SKM-1 (cell line): Measurements from ENCODE around the gene TBC1D32.
"Not testable (repeated sequence)": the region's sequence is repeated elsewhere in the genome, so short reads cannot be mapped to it uniquely, and the experiment has no call there.

ENCODE experiments used
- DNase-seq: peaks from one replicate; lab custom pipeline; 2025; ENCODE audit not compliant: unreplicated experiment; lab: John Stamatoyannopoulos, UW

The TBC1D32 gene

DNA sequence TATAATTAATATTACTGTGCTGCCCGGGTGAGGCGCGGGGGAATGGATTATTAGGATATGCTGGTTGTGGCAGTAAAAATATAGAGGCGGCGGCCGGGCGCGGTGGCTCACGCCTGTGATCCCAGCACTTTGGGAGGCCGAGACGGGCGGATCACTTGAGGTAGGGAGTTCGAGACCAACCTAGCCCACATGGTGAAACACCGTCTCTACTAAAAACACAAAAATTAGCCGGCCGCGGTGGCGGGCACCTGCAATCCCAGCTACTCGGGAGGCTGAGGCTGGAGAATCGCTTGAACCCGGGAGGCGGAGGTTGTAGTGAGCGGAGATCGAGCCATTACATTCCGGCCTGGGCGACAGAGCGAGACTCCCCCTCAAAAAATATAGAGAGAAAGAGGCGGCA lies 586 bp downstream of the TBC1D32 start:
- not testable (repeated sequence) for DNase-seq

DNA sequence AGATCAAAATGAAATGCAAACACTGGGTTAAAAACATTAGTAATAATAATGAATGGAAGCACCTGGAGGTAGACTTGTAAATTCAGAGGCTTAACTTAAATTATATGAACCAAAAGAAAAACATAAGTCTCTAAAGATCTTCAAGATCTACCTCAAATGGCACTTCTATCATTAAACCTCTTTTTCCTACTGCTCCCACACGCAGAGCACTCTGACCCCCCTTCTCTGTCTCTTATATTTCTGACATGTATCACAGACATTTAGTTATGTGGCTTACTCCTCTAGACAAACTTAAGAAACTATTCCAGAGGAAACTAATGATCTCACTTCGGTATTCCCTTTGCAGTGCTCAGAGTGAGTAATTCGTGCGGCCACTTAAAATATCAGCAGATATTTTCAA lies 1.1 kb downstream of the TBC1D32 start:
- DNase-seq: no peak

DNA sequence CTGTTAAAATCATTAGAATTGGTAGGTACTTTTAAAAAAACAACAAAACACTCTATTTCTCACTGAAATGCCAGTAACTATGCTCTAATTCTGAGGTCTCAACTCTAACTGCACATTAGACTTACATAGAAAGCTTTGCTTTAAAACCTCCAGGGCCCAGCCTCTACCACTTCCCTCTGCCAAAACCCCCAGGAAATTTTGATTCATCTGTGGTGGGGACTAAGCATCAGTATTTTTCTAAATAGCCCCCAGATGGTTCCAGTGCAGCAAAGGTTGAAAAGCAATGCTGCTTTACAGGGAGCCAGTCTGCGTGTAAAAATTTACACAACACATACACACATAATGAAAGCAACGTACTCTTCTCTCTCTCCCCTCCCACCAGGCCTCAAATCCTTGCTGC lies 3.8 kb downstream of the TBC1D32 start:
- DNase-seq: no peak

DNA sequence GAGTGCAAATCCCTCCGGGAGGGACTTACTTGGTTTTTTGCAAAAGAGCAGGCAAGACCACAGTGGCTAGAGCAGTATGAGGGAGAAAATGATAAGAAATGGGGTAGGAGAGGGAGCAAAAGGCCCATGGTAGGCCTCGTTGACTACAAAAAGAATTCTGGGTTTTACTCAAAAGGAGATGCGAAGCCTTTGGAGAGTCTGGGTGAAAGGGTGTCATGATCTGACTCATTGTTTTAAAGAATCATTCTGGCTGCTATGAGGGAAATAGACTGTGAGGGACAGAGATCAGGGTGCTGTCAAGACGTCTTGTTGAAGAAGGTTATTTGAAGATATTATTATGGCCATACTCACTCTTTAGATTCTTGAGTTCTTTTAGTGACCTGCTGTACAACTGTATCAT lies 13.0 kb downstream of the TBC1D32 start:
- no peak for DNase-seq

DNA sequence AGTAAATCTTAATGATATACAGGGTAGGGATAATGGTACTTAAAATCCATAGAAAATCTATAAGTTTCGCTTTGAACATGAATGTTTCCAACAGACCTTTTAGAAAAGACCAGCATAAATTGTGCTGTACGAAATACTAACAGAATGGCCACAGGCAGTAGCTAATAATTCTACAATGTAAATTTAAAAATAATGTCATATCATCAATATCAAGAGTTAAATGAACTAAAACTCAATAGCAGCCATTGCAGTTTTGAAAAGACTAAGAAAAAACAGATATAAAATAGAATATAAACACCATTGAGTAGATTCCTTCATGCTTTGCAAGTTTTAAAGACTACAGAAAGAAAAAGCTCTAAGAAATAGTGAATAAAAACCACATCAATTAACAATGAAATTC lies 14.7 kb downstream of the TBC1D32 start:
- DNase-seq: no peak

DNA sequence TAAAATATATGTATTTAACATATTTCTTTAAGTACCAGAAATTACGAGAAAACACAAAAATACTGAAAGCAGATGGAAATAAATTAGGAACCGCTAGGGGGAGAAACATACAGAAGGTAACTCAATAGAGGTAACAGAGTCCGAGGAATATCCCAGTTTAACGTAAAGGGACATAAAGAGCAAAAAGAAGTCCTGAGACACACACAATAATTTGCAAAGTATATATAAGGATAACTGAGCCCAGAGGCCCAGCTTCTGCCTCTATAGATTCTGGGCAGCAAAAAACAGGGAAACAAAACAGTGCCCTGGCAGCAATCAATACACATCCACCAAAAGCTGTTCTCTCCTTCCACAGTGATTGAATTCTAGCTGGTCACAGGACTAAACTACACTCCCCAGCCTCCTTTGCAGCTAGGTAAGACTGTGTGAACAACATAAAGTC lies 15.1 kb downstream of the TBC1D32 start:
- no peak for DNase-seq

DNA sequence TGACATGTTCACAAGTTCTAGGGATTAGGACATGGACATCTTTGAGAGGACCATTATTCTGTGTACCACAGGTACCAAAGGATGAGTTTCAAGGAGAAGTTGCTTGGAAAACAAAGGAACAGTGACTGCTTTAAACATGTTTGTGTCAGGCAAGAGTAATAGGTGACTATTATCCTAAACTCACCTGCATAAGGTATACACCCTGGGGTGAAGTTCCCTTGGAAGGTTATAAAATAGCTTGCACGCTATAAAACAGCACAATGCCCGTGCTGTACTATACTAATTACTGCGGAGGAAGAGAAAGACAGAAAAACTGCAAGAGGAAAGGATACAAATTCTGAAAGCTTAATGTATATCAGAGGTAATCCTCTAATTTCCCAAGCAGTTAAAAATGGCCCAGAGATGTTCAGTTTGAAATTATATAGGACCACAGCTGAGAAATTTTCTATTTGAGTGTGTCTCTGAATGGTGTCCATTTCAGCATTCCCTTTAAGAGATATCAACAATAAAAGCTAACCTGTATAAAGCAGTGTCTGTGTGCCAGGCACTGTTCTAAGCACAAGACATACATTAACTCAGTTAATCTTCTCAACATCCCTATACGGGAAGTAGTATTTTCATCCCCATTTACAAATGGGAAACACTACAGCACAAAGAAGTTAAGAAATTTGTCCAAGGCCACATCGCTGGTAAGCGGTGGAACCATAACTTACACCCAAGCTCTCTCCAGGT lies 19.7 kb downstream of the TBC1D32 start:
- no peak for DNase-seq

DNA sequence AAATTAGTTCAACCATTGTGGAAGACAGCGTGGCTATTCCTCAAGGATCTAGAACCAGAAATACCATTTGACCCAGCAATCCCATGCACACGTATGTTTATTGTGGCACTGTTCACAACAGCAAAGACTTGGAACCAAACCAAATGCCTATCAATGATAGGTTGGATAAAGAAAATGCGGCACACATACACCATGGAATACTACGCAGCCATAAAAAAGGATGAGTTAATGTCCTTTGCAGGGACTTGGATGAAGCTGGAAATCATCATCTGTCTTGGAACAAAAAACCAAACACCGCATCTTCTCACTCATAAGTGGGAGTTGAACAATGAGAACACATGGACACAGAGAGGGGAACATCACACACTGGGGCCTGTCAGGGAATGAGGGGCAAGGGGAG lies 22.5 kb downstream of the TBC1D32 start:
- not testable (repeated sequence) for DNase-seq

DNA sequence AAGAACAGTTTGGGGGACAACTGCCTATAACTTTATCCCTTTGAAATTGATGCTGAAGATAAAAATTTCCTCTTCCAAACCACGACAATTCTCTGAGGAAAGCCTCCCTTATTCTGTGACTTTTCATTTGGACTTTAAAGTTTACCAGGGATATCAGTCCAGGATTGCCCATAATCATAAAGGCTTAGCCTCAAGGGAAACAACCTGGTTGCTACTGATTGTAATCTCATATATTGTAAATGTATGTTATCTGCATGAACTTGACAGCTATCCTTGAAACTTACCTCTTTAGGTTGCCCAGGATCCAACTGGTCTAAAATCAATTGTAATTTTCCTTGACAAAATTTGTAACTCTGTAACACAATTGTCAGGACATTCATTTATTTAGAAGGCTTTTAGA lies 23.8 kb downstream of the TBC1D32 start:
- no peak for DNase-seq

DNA sequence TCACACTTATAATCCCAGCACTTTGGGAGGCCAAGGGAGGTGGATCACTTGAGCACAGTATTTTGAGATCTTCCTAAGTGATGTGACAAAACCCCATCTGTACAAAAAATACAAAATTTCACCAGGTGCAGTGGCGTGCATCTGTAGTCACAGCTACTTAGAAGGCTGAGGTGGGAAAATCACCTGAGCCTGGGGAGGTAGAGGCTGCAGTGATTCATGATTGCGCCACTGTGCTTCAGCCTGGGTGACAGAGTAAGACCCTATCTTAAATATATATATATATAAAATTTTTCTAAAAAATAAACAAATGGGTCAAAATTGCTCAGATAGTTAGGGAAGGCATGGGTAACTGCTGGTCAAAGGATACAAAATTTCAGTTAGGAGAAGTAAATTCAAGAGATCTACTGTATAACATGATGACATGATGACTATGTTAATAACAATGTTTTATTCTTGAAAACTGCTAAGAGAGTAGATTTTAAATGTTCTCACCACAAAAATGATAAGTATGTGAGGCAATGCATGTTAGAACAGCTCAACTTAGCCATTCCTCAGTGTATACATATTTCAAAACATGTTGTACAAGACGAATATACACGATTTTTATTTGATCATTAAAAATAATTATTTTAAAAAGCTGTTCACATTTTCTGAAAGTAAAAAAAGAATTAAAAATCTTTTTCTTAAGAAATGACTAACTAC lies 24.4 kb downstream of the TBC1D32 start:
- DNase-seq: no peak

DNA sequence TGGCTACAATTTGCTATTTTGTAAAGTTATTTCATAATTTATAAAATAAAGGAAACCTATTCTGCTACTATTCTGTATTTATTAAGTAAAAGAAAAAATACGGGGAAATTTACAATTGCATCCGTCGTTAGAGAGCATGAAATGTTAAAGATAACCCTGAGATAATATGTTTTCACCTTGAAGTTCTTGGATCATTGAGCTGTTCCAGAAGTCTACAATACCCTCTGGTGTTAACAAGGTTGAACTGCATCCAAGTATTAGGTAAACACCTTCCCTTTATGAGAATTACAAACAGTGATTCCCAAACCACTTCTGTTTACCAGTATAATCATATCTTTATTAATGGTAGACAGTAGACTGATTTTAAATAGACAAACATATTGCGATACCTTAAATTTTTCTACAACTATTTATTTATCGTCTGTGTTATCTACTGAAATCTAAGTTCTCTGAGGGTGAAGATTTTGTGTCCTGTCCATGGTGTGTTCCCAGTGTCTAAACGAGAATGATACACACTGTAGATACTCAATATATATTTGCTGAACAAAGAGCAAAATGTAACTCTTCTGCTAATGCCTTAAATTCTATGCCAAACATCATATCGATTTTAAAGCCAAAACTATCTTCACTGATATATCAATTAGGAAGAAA lies 28.2 kb downstream of the TBC1D32 start:
- peak; percentile 25 for DNase-seq

DNA sequence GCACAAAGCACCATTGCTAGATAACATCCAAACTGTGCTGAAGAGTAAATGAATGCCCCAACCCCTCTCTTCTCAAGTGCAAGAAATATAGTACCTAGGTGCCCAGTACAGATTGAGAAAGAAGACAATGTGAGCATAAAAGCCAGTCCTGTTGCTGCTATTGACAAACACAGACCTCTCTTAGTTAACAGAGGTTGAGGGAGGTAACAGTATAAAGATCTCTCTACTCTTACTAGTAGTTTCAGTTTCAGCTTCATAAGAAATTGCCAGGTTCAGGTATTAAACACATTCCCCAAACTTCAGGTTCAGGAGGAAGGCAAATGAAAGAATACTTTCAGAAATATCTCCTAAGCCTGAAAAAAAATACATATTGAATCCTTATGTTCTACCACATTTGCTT lies 31.4 kb downstream of the TBC1D32 start:
- no peak for DNase-seq

DNA sequence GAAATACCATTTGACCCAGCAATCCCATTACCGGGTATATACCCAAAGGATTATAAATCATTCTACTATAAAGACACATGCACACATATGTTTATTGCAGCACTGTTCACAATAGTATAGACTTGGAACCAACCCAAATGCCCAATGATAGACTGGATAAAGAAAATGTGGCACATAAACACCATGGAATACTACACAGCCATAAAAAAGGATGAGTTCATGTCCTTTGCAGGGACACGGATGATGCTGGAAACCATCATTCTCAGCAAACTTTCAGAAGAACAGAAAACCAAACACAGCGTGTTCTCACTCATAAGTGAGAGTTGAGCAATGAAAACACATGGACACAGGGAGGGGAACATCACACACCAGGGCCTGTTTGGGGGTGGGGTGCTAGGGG lies 33.1 kb downstream of the TBC1D32 start:
- DNase-seq: not testable (repeated sequence)

DNA sequence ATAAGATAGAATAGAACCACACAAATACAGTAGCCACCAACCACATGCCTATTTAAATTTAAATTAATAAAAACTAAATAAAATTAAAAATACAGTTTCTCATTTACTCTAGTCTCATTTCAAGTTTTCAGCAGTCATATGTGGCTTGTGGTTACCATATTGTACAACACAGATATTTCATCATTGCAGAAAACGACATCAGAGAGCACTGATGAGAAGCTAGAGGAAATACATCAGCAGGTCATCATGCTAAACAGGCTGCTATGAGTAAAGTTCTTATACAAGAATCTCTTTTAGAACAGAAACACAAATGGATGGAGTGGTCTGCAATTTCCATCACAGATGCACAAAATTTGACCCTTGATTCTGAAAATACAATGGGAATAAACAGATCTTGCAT lies 36.6 kb downstream of the TBC1D32 start:
- peak; percentile 62 for DNase-seq

DNA sequence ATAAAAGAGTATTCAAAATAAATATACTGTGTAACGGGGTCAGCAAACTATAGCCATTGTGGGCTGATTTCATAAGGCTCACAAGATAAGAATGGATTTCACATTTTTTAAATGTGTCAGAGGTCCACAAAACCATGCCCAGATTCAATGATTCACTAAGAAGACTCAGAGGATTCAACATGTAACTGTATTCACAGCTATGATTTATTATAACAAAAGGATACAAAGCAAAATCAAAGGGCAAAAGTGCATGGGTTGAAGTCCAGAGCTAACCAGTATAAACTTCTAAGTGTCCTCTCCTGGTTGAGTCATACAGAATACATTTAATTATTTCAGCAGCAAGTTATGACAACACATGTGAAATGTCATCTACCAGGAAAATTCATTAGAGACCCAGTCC lies 49.2 kb downstream of the TBC1D32 start:
- DNase-seq: no peak

DNA sequence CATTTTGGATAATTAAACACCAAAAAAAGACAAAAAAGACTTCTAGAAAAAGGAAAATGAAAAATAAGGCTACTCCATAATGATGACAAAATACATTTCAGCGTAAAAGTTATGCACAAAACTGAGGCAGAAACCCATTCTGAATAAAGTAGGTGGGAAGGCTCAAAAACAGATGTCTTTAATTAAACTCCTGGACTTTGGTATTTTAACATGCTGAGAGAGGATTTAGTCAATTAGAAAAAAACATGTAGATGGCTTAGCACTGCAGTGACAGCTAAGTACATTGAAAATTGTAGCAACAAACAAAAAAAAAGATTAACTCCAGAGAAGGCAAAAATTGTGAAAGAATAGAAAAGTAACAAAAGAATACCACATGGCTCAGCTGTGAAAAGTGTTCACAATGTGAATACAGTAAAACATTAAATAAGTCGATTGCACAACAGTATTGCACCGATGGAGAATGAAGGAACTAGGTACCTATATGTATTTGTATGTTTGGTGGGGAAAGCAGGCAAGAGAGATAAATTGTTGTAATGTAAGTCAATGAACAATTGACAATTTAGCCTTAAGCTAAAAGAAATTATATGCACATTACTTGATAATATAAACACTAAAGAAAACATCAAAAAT lies 59.5 kb downstream of the TBC1D32 start:
- DNase-seq: no peak

DNA sequence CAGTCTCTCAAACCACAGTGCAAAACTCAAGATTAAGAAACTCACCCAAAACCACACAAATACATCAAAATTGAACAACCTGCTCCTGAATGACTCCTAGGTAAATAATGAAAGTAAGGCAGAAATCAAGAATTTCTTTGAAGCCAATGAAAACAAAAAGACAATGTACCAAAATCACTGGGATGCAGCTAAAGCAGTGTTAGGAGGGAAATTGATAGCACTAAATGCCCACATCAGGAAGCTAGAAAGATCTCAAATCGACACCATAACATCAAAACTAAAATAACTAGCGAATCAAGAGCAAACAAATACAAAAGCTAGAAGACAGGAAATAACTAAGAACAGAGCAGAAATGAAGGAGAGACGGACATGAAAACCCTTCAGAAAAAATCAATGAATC lies 70.5 kb downstream of the TBC1D32 start:
- no peak for DNase-seq

DNA sequence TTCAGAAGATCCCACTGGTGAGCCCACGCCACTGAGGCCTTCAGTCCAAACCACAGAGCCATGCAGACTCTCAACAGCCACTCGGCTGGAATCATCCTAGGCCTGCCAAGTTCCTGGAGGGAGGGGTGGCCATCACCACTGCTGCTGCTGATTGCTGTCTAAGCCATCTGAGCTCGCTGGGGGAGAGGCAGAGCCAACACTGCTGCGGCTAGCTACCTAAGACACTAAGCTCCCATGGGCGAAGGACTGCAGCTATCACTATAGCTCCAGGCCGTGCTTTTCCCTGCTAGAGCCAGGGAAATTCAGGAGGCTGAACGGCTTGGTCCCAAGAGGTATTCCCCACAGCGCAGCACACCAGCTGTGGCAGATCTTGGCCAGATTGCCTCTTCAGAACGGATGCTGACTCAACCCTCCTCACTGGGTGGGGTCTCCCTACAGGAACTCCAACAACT lies 73.6 kb downstream of the TBC1D32 start:
- no peak for DNase-seq

DNA sequence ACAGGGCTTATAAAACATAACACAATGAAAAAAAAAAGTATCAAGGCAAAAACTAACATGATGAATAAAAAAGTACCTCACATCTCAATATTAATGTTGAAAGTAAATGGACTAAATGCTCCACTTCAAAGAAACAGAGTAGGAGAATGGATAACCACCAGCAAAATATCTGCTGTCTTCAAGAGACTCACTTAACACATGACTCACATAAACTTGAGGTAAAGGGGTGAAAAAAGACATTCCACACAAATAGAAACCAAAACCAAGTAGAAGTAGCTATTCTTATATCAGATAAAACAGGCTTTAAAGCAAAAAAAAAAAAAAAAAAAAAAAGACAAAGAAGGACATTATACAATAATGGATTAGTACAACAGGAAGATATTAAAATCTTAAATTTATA lies 86.9 kb downstream of the TBC1D32 start:
- no peak for DNase-seq

DNA sequence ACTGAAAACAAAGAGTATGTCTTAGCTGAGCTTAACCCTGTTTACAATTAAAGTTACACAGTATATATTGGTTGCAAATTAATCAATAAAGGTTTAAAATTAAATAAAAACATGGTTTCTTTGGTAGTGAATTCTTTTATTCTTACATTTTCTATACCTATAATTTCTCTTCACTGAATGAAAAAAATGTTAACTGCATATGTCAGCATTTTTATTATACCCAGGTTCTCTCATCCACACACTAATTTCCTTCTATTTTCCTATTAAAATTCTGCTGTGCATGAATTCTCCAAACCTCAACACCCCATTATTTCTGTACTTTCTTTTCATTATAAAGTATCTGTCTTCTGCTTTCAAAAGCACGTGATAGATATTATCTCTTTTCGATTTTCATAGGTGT lies 91.9 kb downstream of the TBC1D32 start:
- no peak for DNase-seq

DNA sequence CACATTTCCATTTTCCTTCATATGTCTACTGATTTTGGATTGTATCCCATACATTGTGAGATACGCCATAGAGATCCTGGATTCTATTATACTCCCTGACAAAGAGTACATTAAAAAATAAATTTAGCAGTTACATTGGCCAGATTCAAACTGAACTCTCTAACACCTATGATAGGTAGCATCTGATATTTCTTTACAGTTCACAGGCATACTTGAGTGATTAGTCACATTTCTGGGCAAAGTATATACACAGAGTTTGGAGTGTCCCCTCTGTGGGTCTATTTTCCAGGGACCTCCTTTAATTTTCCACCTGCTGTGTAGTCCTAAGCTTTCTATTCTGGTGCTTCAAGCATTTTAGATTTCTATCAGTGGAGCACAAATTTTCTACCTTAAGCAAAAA lies 96.4 kb downstream of the TBC1D32 start:
- DNase-seq: no peak

DNA sequence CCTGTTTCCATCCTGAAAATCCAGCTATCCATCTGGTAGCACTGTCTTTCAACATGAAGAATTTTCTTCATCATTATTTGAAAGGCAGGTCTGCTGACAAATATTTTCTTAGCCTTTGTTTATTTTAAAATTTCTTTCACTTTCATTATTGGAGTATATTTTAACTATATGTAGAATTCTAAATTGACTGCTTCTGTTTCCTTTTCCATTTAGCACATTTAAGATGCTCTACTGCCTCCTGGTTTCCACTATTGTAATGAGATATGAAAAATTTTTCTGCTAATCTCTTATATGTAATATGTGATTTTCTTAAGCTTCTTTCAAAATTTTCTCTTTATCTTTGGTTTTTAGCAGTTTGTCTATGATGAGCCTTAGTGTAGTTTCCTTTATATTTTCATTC lies 97.3 kb downstream of the TBC1D32 start:
- no peak for DNase-seq
